NK-92 (cell line): ENCODE measurements around the gene SPHK2.
"Not testable (repeated sequence)": the region's sequence is repeated elsewhere in the genome, so short reads cannot be mapped to it uniquely, and the experiment has no call there.

Source experiments
- DNase-seq: peaks from one replicate; lab custom pipeline; 2025; ENCODE audit not compliant: unreplicated experiment; lab: John Stamatoyannopoulos, UW

SPHK2 gene, protein sequence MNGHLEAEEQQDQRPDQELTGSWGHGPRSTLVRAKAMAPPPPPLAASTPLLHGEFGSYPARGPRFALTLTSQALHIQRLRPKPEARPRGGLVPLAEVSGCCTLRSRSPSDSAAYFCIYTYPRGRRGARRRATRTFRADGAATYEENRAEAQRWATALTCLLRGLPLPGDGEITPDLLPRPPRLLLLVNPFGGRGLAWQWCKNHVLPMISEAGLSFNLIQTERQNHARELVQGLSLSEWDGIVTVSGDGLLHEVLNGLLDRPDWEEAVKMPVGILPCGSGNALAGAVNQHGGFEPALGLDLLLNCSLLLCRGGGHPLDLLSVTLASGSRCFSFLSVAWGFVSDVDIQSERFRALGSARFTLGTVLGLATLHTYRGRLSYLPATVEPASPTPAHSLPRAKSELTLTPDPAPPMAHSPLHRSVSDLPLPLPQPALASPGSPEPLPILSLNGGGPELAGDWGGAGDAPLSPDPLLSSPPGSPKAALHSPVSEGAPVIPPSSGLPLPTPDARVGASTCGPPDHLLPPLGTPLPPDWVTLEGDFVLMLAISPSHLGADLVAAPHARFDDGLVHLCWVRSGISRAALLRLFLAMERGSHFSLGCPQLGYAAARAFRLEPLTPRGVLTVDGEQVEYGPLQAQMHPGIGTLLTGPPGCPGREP

DNA sequence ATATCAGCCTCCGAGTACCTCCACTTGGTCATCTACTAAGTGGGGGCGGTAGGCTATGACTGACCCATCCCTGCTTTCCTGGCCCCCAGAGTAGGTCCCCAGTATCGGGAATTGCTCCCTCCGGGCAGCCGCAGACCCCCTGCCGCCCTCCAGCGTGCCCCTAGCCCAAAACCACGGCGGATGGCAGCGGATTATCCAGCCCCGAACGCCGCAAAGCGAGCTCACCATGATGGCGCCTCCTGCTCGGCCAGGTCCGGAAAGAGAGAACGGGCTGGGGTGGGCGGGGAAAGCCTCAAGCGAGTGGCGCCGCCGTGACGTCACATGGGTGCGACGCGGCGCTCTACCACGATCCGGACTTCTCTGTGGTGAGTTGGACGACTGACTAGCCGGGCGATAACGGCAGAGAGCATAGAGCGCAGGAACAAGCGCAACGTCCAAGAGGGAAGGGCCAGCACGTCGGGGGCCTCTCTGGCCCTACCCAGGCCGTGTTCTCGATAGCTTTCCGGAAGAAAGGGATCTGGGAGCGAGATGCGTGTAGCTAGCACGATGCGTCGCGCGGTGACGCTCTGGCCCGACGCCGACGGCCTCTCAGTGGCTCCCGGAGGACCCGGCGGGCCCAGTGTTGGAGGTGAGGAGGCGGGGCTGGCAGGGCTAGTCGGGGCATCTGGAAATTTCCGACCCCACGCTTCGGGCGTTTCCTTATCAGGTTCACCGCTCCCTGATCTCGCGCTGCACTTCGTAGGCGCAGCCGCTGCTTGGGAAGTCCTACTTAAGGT is at the start of gene SPHK2, which contains the start of gene RPL18:
SPHK2 (plus strand) TSS at position 591 of the 776 bp plus-strand sequence. CDS start 1,009 bp downstream, outside the sequence.
RPL18 (minus strand) TSS at position 263 of the 776 bp plus-strand sequence; CDS start at position 228, 35 bp downstream.
- DNase-seq = peak; percentile 72

DNA sequence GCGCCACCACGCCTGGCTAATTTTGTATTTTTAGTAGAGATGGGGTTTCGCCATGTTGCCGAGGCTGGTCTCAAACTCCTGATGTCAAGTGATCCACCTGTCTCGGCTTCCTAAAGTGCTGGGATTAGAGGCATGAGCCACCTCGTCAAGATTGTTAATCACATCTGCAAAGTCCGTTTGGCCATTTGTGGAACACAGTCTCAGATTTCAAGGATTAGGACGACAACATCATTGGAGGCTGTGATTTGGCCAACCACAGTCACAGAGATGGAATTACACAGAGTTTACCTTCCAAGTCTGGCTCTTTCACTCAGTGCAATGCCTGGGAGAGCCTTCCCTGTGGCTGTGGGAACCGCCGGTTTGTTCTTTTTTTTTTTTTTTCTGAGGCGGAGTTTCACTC is 49.5 kb upstream of the SPHK2 start:
- no peak for DNase-seq

- DNase-seq = no peak
These were observed 47.7 kb upstream of the SPHK2 start for GRCh38 chr19:48571378-48572162.

GRCh38 chr19:48573163-48573505 is 46.2 kb upstream of the SPHK2 start:
- no peak for DNase-seq

DNA sequence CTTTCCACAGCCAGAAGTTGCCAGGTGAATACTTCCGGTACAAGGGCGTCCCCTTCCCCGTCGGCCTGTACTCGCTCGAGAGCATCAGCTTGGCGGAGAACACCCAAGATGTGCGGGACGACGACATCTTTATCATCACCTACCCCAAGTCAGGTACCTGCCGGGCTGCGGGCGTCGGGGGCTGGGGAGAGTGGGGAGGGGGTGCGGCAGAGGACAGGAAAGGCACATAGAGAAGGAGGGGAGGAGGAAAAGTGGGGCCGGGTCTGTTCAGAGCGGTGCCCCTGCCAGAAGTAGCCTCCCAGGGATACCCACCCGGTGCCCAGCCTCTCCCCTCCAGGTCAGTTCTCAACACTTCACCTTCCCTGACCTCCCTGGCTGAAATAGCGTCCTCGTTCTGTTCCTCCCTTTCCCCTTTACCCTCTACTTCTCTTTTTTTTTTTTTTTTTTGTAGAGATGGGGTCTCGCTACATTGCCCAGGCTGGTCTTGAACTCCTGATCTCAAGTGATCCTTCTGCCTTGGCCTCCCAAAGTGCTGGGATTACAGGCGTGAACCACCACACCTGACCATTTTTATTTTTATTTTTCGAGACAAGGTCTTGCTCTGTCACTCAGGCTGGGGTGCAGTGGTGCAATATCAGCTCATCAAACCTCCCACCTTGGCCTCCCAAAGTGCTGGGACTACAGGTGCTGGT is 43.2 kb upstream of the SPHK2 start:
- no peak for DNase-seq

DNA sequence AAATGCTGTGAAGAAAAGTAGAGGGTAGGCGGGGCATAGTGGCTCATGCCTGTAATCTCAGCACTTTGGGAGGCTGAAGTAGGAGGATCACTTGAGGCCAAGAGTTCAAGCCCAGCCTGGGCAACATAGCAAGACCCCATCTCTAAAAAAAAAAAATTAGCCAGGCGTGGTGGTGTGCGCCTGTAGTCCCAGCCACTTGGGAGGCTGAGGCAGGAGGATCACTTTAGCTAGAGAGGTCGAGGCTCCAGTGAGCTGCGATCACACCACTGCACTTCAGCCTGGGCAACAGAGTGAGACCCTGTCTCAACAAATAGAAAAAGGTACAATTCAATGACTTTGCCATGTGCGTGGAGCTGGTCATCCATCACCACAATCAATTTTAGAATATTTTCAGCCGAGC is 41.4 kb upstream of the SPHK2 start:
- not testable (repeated sequence) for DNase-seq

GRCh38 chr19:48578891-48579290 is 40.4 kb upstream of the SPHK2 start:
- DNase-seq = no peak

GRCh38 chr19:48582168-48582567 is 37.1 kb upstream of the SPHK2 start:
- DNase-seq = no peak

- DNase-seq = no peak
These were observed 31.9 kb upstream of the SPHK2 start for GRCh38 chr19:48587387-48587786.

DNA sequence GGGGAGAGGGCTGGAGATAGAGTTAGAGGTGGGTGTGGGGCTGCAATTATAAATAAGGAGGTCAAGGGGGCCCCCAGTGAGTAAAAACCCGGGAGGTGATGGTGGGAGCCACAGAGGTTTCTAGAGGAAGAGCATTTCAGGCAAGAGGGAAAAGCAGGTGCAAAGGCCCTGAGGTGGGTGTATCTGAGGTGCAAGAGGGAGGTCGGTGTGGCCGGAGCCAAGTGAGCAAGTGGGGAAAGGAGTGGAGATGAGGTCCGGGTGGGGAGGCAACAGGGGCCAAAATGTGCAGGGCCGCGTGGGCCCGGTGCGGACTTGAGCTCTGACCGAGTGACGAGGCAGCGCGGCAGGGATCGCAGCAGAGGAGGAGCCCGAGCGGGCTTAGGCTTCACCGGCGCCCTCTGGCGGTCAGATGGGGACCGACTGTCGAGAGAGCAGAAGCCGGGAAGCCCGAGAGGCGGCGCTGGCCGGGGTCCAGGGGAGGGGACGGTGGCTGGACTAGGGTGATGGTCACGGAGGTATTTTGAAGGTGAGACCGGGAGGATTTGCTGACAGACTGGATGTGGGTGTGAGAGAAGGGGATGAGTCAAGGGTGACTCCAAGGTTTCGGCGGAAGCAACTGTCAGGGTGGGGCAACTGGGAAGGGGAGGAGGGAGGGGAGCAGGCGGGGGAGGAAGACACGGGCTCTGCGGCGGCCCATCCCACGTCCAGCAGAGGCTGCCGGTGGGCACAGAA is 30.5 kb upstream of the SPHK2 start:
- DNase-seq = no peak

GRCh38 chr19:48591021-48591420 is 28.3 kb upstream of the SPHK2 start:
- DNase-seq = no peak

DNA sequence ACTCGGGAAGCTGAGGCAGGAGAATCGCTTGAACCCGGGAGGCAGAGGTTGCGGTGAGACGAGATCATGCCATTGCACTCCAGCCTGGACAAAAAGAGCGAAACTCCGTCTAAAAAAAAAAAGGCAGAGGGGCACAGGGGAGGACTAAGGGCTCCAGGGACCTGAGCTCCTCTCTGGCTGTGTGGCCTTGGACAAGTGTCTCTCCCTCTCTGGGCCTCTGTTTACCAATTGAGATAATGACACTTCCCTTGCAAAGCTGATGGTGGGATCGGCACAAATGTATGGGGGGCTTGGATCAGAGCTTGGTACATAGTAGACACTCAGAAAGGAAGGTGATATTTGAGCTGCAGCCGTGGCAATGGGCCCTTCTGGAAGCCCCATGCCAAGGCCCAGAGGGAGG is 24.1 kb upstream of the SPHK2 start:
- no peak for DNase-seq

DNA sequence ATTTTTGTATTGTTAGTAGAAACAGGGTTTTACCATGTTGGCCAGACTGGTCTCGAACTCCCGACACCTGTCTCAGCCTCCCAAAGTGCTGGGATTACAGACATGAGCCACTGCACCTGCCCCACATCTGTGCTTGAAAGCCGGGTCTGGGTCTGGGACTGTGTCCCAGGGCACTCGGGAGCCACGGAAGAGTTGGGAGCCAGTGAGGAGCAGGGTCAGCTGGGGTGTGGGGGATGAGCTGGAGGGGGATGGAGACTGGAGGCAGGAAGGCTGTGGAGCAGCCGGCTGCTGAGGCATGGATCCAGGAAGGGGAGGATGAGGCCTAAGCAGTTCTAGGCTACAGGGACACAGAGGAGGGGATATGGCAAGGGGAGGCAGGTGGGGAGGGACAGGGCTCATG is 23.5 kb upstream of the SPHK2 start:
- DNase-seq = no peak

DNA sequence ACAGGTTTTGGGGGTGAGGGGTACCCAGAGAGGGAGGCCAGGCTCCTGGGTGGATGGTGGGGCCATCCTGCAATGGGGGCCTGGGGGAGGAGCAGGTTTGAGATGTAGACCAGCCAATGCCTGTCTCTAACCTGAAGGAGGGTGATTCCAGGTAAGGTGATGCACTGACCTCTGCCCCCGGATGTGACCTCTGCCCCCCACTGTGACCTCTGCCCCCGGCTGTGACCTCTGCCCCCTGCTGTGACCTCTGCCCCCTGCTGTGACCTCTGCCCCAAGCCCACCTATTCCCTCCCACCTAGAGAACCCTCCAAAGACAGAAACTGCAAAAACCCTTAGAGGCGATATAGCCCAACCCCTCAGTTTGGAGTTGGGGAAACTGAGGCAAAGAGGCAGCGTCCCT is 23.1 kb upstream of the SPHK2 start:
- DNase-seq = no peak

- no peak for DNase-seq
These were observed 22.4 kb upstream of the SPHK2 start for GRCh38 chr19:48596679-48597465.

GRCh38 chr19:48598996-48599700 is 20.2 kb upstream of the SPHK2 start:
- DNase-seq = no peak

- no peak for DNase-seq
These were observed 18.5 kb upstream of the SPHK2 start for GRCh38 chr19:48600679-48601417.

DNA sequence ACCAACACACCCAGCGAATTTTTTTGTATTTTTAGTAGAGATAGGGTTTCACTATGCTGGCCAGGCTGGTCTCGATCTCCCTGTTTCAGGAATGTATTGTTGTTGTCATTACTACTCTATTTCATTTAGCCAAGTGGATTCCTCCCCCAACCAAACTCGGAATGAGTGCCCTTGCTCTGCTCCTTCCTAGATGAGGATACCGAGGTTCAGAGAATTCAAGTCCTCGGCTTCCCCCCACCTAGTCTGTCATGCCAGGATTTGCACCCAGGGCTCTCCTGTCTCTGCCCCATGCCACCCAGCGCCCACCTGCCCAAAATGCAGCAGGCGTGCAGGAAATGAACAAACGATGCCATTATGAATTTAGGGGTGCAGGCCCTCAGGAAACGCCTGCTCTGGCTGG is 16.3 kb upstream of the SPHK2 start:
- DNase-seq = no peak
